GM21367 (cell line): ENCODE data around the gene ADARB1.

ENCODE experiments used
- ATAC-seq: cut with Tn5 transposase; IDR thresholded peaks from one replicate; pipeline ENCODE4 v1.9.1; 2021; ENCODE audit not compliant: unreplicated experiment

Gene ADARB1

DNA sequence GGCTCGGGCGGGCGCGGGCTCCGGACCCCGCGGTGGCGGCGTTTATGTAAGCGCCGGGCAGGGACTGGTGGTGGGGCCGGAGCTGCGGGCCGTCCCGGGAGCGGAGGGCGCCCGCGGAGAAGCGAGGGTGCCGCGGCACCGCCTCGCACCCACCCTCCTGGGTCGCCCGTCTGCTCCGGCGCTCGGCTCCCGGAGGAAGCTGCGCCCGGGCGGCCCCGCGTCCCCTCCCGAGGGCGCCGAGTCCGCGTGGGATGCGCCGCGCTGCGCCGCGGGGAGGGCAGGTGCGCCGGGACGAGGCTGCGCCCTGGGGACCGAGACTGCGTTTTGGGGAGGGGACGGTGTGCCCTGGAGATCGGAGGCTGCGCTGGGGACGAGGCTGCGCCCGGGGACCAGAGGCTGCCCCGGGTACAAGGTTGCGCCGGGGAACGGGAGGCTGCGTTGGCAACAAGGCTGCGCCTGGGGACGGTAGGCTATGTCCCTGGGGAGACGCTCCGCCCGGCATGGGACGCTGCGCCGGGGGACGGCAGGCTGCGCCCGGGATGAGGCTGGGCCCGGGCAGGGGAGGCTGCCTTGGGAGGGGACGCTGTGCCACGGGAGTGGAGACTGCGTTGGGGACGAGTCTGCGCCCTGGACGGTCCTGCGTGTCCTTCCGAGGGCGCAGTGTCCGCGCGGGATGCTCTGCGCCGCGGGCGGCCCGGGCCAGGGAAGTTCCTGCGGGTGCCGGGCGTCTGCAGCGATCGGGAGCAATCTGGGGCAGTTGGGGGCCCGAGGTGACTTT is 627 bp downstream of the ADARB1 start:
- ATAC-seq, result no peak

DNA sequence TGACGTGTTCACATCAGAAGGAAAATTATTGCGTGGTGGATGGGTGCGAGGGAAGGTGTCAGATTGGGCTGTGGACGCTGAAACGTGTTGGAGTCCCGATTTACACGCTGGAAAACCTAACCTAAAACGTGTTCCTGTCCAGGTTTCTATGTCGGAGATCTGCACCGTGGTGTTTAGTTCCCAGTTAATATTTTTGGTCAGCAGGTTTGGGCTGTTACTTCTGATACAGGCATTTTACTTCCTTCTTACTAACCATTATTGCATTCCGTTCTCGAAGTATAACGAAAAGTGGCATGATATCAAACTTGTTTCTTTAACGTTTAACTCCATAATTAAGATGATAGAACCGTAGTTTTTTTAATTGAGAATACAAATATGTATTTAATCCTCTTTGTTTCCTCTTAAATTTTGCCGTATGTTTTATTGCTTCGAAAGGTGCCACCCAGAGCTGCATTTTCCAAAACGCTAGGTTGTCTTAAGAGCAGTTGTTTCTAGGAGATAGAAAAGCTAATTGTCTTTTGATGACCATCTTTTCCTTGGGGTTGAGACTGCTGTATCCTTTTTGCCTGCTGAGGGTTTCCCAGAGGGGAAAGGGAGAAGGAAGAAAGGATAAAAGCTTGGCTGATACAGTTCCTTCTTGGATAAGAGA is 1.3 kb downstream of the ADARB1 start:
- no peak for ATAC-seq

DNA sequence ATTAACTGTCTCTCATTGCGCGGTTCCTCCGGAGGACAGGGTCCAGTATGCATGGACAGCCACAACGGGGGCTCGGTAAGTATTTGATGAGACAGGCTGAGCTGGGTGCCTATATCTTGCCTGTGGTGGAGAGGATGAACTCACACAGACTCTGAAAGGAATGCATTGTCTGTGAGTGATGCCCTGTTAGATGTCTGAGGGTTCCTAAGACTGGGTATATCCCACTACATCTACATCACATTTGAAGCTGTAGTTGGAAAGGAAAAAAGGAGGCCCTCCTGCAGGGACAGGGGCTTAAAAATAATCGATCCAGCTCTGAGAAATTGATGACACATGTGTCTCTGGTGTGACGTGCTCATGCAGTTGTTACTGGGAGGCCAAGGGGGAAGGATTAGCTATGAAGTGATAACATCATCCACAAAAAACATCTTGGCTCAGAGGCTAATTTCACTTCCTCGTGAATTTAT is 1.9 kb downstream of the ADARB1 start:
- no peak for ATAC-seq

DNA sequence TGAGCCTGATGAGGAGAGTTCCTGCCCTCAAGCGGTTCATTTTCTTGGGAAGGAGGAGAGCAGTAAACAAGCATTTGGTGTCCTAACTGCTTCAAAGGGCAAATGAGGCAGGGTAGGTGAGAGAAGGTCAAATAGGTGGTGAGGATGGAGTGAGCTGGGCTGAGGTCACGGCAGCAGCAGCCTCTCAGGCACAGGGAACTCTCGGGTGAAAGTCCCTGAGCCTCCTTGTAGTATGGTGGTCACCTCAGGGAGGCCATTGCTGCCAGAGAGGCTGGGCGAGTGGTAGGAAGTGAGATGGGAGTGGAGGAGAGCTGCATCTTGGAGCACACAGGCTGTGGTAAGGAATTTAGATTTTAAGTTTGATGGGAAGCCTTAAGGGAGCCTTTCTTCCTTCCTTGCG is 4.0 kb downstream of the ADARB1 start:
- ATAC-seq, result no peak

DNA sequence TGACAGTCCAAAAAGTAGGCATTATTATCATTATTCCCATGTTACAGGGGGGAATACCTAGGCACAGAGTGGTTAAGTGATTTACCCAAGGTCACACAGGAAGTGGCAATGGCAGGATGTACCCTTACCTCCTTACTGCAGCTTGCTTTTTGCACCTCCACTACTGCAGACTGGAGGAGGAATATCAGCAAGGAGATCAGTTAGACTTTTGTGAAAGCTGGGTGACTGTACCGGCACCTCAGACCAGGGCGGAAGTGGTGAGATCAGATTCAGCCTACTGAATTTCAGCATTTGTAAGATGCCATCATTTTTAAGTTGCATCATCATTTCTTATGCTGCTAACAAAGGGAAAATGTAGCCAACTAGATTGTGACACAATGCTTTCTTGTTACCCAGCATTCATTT is 4.5 kb downstream of the ADARB1 start:
- no peak for ATAC-seq

DNA sequence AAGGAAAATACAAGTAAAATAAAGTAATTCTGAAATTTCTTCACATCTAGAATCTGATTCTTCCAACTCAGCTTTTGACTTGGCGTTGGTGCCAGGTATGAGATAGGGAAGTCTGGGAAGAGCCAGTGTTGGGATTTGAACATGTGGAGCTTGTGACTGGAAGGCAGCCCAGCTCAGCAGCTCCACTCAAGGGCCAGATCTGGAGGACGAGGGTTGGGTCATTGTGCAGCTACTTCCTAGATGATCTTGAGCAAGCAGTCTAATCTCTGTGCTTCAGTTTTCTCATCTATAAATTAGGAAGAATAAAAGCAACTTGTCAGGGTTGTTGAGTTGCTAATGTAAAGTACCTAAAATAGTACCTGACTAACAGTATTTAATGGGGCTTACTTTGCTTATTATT is 5.0 kb downstream of the ADARB1 start:
- no peak for ATAC-seq

DNA sequence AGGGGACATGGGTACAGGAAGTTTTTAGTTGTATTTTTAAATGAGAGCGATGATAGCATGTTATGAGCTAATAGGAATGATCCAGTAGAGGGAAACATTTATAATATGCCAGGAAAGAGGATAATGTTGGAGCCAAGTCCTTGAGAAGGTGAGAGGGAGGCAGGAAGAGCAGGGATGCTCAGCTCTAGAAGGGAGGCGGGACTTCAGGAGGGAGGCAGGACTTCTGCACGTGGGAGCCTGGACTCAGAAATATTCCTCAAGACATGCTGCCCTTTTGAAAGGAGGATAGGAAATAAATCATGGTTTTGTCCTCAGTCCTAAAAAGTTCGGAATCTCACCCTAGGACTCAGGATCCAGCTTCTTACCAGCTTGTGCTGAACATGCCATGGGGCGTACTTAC is 5.9 kb downstream of the ADARB1 start:
- no peak for ATAC-seq

DNA sequence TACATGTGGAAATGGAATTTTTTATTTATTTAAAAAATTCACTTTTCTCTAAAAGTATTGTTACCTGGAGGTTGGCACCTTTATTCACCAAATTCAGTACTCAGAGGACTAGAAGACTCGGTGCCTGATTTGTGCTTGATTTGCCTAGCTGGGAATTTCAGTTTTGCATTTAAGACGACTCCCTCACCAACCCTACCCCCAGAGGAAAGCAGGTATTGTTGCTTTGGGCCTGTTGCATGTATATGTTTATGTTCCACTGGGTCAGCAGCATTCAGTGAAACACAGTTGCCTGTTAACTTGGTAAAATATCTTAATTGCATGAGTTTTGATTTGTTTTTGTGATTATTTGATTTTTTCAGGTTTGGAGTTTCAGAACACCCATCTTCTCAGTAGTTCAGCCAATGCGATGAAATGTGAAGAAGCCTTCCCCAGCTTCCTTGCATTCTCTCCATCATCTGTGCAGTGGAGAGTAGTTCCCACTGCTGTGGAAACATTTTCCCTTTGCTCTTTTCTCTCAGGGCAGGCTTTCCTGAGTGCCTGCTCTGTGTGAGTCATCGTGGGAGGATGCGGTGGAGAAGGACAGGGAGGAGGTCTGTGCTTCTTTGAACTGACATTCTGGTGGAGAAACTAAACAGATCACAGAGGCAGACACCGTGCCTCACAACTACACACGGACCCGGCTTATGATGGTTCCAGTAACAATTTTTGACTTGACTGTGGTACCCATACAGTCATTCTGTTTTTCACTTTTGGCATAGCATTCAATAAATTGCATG is 6.4 kb downstream of the ADARB1 start:
- ATAC-seq, result no peak

DNA sequence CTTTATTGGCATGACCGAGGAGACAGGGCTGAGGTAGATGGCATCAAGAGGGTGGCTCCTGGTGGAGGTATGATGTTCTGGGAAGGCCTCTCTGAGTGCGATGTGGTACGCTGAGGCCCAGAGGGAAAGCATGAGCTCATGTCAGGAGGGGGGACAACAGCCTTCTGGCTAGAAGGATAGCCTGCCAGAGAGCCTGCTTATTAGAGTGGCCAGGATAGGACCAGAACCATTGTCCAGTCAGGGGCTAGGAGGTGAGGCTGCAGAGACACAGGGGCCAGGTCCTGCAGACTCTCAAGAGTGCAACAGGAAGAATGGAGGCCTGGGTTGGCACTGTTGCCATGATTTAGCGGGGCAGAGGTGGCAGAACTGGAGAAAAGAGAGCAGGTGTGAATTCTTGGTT is 7.3 kb downstream of the ADARB1 start:
- ATAC-seq, result no peak

DNA sequence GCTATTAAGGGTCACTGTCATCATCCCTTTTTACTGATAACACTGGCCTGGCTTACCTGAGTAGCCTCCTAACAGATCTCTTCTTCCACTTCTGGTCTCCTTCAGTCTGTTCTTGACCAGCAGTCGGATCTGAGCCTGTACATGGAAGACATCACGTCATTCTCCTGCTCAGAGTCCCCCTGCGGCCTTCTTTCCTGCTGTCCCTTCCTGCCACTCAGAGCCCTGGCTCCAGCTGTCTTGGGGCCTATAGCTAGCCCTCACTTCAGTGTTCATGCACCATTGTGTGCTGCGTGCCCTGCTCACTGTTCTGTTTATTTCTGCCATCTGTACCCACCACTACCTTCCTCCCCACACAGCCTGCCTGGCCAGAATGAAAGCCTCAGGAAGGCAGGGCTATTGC is 8.4 kb downstream of the ADARB1 start:
- no peak for ATAC-seq

DNA sequence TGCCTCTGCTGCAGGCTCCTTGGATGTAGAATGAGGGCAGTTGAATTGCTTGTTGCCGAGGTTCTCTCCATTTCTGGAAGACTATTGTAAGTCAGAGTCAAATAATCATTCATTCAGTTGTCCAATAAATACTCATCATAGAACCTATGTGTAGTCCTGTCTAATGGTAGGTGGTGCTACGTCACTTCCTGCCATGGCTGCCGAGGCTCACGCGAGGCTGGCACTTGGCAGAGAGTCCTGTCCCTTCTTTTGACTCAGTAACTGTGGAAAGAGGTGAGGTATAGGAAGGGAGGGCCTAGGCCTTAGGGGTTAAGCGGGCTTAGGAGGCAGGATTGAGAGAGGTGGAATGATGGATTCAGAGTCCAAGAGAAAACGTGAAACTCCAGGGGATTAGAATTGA is 9.7 kb downstream of the ADARB1 start:
- no peak for ATAC-seq

DNA sequence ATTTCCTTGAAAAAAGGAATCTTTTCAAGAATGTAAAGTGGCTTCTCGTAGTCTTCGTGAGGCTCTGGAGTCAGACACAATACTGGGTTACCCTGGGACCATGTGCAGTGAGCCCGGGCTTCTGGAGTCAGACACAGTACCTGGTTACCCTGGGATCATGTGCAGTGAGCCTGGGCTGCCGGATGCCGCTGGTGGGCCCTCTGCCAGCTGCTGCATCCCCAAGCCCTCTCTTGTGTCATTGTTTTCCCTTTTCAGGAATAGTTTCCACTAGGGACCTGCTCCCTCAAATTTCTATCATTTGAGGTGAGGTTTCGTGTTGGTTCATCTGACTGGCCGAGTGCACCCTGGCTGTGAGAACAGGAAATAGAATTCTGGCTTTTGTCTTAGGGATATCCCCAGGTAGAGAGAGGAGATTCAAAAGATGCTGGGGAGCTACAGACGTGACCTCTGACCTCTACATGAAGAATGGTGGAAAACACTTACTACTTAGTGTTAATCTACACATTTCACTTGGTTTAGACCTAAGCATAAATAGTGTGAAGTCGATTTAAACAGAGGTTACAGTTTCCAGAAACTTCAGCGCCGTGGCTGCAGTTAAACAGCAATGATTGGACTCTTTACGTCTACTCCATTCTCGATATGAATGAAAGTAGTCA is 10.6 kb downstream of the ADARB1 start:
- ATAC-seq, result no peak

DNA sequence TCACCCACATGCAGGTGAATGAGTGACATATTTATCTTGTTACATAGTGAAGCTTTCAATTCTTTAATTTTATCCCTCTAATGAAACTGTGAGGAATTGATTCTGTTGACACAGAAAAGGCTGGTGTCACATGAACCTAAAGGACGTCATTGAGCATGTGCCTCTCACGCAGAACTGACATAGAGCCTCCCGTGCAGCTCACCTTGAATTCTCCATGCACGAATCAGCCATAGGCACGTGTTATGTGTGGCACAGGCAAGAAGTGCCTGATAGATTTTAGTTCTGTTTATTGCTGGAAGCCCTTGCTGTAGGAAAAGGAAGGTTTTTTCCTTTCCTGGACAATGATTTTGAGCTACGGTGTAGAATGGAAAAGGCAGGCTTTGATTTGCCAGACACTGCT is 11.3 kb downstream of the ADARB1 start:
- no peak for ATAC-seq

DNA sequence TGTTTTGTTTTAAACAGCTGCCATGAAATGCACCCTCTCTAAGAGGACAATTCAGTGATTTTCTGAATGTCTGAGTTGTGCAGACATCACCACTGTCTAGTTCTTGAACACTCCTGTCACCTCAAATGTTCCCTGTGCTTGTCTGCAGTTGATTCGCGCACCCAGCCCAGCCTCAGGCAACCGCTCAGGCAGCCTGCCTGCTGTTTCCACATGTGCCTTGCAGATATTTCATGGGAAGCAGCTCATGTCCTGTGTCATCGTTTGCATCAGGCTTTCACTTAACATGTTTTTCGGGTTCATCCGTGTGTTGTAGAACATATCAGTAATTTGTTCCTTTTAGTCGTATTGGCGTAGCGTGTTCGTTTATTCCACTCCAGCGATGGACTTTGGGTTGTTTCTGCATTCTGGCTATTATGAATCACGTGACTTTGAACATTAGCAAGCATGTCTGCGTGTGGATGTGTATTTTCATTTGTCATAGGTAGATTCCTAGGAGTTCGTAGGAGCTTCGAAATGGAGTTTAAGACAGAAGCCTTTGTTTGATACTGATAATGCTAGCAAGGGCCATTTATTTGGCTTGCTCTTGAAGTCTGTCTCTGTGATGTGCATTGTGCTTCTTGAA is 12.1 kb downstream of the ADARB1 start:
- no peak for ATAC-seq

DNA sequence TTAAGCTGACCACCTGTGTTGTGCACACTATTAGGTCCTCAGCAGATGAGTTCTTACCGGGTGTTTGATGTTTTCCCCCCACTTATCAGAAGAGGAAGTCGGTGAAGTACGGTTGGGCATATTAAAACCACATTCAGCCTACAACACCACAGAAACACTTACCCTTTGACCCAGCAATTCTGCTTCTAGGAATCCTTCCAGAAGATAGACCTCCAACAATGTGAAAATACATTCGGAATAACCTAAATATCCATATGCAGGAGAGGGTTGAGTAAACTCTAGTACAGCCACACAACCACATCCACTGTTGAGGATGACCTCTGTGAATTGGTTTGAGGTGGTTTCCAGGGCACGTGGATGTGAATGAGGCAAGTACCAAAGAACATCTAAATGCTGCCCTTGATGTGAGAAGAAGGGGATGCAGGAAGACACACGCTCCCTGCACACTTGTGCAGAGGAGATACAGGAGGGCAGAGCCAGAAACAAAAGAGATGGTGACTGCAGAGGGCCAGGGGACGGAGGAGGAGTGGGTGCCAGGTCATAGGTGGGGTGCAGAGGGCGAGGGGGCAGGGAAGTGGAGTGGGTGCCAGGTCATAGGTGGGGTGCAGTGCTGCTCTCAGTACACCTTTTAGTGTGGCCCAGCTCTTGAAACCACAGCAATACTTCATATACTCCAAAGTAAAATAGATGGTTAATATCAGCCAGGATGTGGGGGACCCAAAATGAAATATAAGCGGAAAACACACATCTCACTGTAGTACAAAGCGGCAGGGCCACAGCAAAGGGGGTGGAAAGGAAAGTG is 12.8 kb downstream of the ADARB1 start:
- ATAC-seq, result no peak

DNA sequence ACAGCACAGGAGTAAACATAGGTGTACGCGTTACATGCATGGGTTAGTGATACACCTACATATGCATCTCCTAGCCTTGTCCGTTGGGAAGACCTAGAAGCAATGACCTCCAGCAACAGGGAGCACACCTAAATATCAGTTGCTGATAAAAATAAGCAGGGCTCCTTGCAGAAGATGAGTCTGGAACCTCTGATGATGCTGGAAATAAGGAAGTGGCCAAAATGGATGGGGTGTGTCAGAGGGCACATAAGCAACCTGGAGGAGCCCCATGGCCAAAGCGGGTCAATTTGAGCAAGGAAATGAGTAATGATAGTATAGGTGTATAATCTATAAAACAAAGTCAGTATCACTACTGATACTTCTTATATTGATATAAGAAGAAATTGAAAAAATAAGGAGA is 13.7 kb downstream of the ADARB1 start:
- no peak for ATAC-seq

DNA sequence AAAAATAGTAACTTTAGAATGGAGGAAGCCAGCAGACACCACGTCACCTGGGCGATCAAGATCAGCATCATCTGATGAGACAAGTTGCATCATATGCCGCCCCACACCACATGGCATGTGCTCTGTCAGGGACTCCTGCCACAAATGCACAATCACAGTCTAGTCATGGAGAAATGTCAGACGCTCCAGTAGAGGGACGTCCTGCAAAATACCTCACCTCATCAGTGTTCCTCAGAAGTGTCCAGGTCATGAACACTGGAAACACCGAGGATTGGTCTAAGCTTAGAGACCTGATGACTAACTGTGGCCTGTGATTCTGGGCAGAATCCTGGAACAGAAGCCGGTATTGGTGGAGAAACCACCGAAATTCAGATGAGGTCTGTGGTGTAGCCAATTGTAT is 14.3 kb downstream of the ADARB1 start:
- no peak for ATAC-seq

DNA sequence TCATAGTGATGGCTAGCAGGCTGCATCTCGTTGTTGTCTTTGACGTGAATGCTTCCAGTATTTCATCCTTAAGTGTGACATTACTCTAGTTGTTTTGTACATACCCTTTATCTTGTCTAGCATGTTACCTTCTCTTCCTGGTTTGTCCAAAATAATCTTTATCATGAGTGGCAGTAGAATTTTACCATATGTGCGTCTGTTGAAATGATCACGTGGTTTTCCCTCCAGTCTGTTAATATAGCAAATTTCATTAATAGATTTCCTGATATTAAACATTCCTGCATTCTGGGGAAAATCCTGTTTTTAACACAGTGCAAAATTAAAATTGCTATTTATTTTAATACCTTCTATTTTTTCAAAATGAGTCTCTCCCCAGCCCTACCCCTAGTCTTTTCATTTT is 15.6 kb downstream of the ADARB1 start:
- ATAC-seq, result no peak

DNA sequence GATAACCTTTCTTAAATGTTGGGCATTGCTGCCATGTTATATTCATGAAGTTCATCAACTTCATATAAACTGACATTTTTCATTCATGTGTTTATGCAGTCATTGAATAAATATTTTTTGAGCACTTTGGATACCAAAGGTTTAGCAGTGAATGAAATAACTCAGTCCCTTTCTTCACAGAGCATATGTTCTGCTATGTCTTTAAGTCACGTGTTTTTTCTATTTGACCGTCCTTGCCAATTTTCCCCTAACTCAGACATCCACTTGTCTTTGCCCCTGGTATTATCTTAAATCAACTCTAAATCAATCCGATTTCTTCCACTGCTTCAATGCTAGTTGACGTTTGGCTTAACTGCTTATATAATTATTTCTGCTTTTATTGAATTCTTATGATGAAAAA is 16.6 kb downstream of the ADARB1 start:
- ATAC-seq, result no peak
